HL-60 (cell line): Measurements from ENCODE around the gene FHIT.

ENCODE experiments used
- DNase-seq, 2 experiments: peaks; one replicate each; pipeline ENCODE4 v3.0.0-alpha.2; 2010 to 2020; ENCODE audit warnings: low read depth in 1 of 2, low spot score in 1 of 2
- H3K27ac ChIP-seq: fragments of 250-450 bp; sonication (Bioruptor Pico); replicated peaks from 2 replicates; pipeline ENCODE4 v1.5.1; 2020; ENCODE audit warnings: mild to moderate bottlenecking, moderate library complexity
- H3K27me3 ChIP-seq: fragments of 250-450 bp; sonication (Bioruptor Pico); 2 replicates; pipeline ENCODE4 v1.5.1; 2021; ENCODE audit warnings: mild to moderate bottlenecking, moderate library complexity; ENCODE audit not compliant: insufficient read depth, poor library complexity, severe bottlenecking
- H3K4me3 ChIP-seq: replicated peaks from 2 replicates; pipeline ENCODE4 v1.5.1; 2011; ENCODE audit warnings: mild to moderate bottlenecking, control low read depth, low read length; ENCODE audit not compliant: insufficient read depth
- CTCF ChIP-seq: IDR thresholded peaks from one replicate; pipeline ENCODE4 v1.5.1; 2011; ENCODE audit warnings: low read length, control low read depth, inconsistent platforms; ENCODE audit not compliant: insufficient read depth
- GABPA ChIP-seq: IDR thresholded peaks from 2 replicates; pipeline ENCODE4 v1.6.1; 2012; ENCODE audit warnings: low read depth
- POLR2AphosphoS5 ChIP-seq: IDR thresholded peaks from 2 replicates; pipeline ENCODE4 v1.6.1; 2012; ENCODE audit warnings: low read depth
- REST ChIP-seq: IDR thresholded peaks from 2 replicates; pipeline ENCODE4 v1.6.1; 2012; ENCODE audit warnings: low read depth; ENCODE audit not compliant: insufficient replicate concordance
- SPI1 ChIP-seq: IDR thresholded peaks from 2 replicates; pipeline ENCODE4 v1.6.1; 2012; ENCODE audit warnings: low read depth, mild to moderate bottlenecking, borderline replicate concordance

FHIT gene

GRCh38 chr3:61169621-61170251, 81.5 kb downstream of the FHIT start:
- DNase-seq, result no peak
- TF ChIP-seq GABPA (no peak), SPI1 (no peak), CTCF (no peak), POLR2AphosphoS5 (no peak), REST (no peak)
- Histone ChIP-seq H3K27me3 (no peaks in the 10 kb centered on the region), H3K4me3 (no peak overlapping the region), H3K27ac (no peak overlapping the region)

GRCh38 chr3:61168286-61168685, 83.0 kb downstream of the FHIT start:
- no peak overlapping the region for H3K4me3 ChIP-seq
- H3K27me3 ChIP-seq, result no peaks in the 10 kb centered on the region
- TF ChIP-seq CTCF (no peak), SPI1 (no peak), REST (no peak), POLR2AphosphoS5 (no peak), GABPA (no peak)
- DNase-seq, result no peak
- H3K27ac ChIP-seq, result no peak overlapping the region

GRCh38 chr3:61162965-61163364, 88.3 kb downstream of the FHIT start:
- no peak for TF ChIP-seq SPI1
- TF ChIP-seq GABPA, result no peak
- no peak for TF ChIP-seq POLR2AphosphoS5
- TF ChIP-seq REST, result no peak
- TF ChIP-seq CTCF, result no peak
- H3K27me3 ChIP-seq, result no peaks in the 10 kb centered on the region
- H3K27ac ChIP-seq, result no peak overlapping the region
- no peak overlapping the region for H3K4me3 ChIP-seq
- no peak for DNase-seq
